ENCODE data around the gene MYOM1. TPM values are rescaled to one million over a fixed set of nuclear protein-coding genes. Genes with fewer than 3 reads are reported as not detected.

Gene MYOM1
- total and polyA plus RNA-seq, 2 donors (not counting 3 experiments of a cell fraction or from before 2014, with no cell fraction given), result 0.08 TPM; not detected in 1

GRCh38 chr18:3233004-3233403 lies 13.2 kb upstream of the MYOM1 start:
- Histone ChIP-seq H3K36me3 (ENCODE audit: control insufficient read depth in 2 of 2, extremely low read depth in 1 of 2, insufficient read depth in 2 of 2, low read length in 2 of 2) (no peaks in the 10 kb centered on the region), H3K4me1 (ENCODE audit: control insufficient read depth, extremely low read depth, insufficient read depth, low read length) (no peaks in the 10 kb centered on the region), H4K20me1 (replicated peaks; ENCODE audit: control insufficient read depth, extremely low read depth, insufficient read depth, low read length) (no peaks in the 10 kb centered on the region), H3K9me3 (replicated peaks; ENCODE audit: control insufficient read depth, insufficient read depth, low read length) (no peaks in the 10 kb centered on the region), H3K27ac (ENCODE audit: insufficient read depth, low read depth, low read length) (no peak overlapping the region), H3K79me2 (ENCODE audit: control insufficient read depth, insufficient read depth, low read length) (no peaks in the 10 kb centered on the region), H3K4me3 (replicated peaks in 1 of 3; ENCODE audit: insufficient read depth in 1 of 3, low read depth in 1 of 3, low read length in 3 of 3) (no peak overlapping the region), H2AFZ (ENCODE audit: low read depth, low read length) (no peak overlapping the region), H3K9me1 (replicated peaks; ENCODE audit: control insufficient read depth, extremely low read depth, insufficient read depth, low read length) (no peaks in the 10 kb centered on the region), H3K4me2 (ENCODE audit: insufficient read depth, low read length) (no peak overlapping the region), H3K9ac (replicated peaks; ENCODE audit: extremely low read depth, insufficient read depth, low read length) (no peak overlapping the region), H3K27me3 (ENCODE audit: control insufficient read depth in 2 of 2, insufficient read depth in 2 of 2, low read length in 2 of 2) (no peaks in the 10 kb centered on the region)
- BruUV-seq (replicated peaks), result no TSS peak
- no peak for FAIRE-seq
- no peak for DNase-seq (ENCODE audit: low read depth, low spot score)
- CTCF ChIA-PET, result no interaction called here
- dilution Hi-C loops (cut with MboI; ENCODE audit: extremely low pct_ligation_motif_present, low sequenced_read_pairs) (no loop called here), intact Hi-C loops (cut with micrococcal nuclease) (no loop called here)
- TF ChIP-seq EZH2 (IDR thresholded peaks at IDR 0.05; ENCODE audit: borderline replicate concordance, low read depth, low read length, severe bottlenecking) (no peak), MYC (IDR thresholded peaks at IDR 0.05; ENCODE audit: low read depth, low read length) (no peak), JUN (IDR thresholded peaks at IDR 0.05; ENCODE audit: borderline replicate concordance, insufficient read depth, insufficient read length, low read depth) (no peak), FOS (IDR thresholded peaks at IDR 0.05; ENCODE audit: borderline replicate concordance, insufficient read depth, low read length) (no peak)
- TF ChIP-seq, protein P1, sequence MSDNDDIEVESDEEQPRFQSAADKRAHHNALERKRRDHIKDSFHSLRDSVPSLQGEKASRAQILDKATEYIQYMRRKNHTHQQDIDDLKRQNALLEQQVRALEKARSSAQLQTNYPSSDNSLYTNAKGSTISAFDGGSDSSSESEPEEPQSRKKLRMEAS (IDR thresholded peaks at IDR 0.05; ENCODE audit: insufficient read depth, insufficient read length), result no peak
- POLR2A ChIA-PET, result no interaction called here

GRCh38 chr18:3230401-3231334 lies 10.9 kb upstream of the MYOM1 start:
- no peak overlapping the region for H3K4me2 ChIP-seq (ENCODE audit: insufficient read depth, low read length)
- dilution Hi-C loops (cut with MboI; ENCODE audit: extremely low pct_ligation_motif_present, low sequenced_read_pairs), result no loop called here
- H4K20me1 ChIP-seq (replicated peaks; ENCODE audit: control insufficient read depth, extremely low read depth, insufficient read depth, low read length), result no peaks in the 10 kb centered on the region
- intact Hi-C loops (cut with micrococcal nuclease), result no loop called here
- no peak overlapping the region for H2AFZ ChIP-seq (ENCODE audit: low read depth, low read length)
- H3K4me1 ChIP-seq (ENCODE audit: control insufficient read depth, extremely low read depth, insufficient read depth, low read length), result no peaks in the 10 kb centered on the region
- H3K27ac ChIP-seq (ENCODE audit: insufficient read depth, low read depth, low read length), result no peak overlapping the region
- no peaks in the 10 kb centered on the region for H3K9me1 ChIP-seq (replicated peaks; ENCODE audit: control insufficient read depth, extremely low read depth, insufficient read depth, low read length)
- ChIA-PET POLR2A (no interaction called here), CTCF (interaction anchor here (1.0 to 1.6 kb wide), 3 partner anchors 8 to 35 kb away, joined by 3 to 4 read pairs (median 4); no protein-coding TSS in a partner anchor)
- H3K4me3 ChIP-seq (replicated peaks in 1 of 3; ENCODE audit: insufficient read depth in 1 of 3, low read depth in 1 of 3, low read length in 3 of 3), result no peak overlapping the region
- H3K27me3 ChIP-seq (ENCODE audit: control insufficient read depth in 2 of 2, insufficient read depth in 2 of 2, low read length in 2 of 2), result no peaks in the 10 kb centered on the region
- BruUV-seq (replicated peaks), result no TSS peak
- no peaks in the 10 kb centered on the region for H3K79me2 ChIP-seq (ENCODE audit: control insufficient read depth, insufficient read depth, low read length)
- no peaks in the 10 kb centered on the region for H3K9me3 ChIP-seq (replicated peaks; ENCODE audit: control insufficient read depth, insufficient read depth, low read length)
- no peak overlapping the region for H3K9ac ChIP-seq (replicated peaks; ENCODE audit: extremely low read depth, insufficient read depth, low read length)
- DNase-seq (ENCODE audit: low read depth, low spot score) (no peak), FAIRE-seq (no peak)
- TF ChIP-seq, protein P1 (IDR thresholded peaks at IDR 0.05; ENCODE audit: insufficient read depth, insufficient read length), result no peak
- TF ChIP-seq FOS (IDR thresholded peaks at IDR 0.05; ENCODE audit: borderline replicate concordance, insufficient read depth, low read length) (no peak), POLR2AphosphoS5 (IDR thresholded peaks at IDR 0.05; ENCODE audit: insufficient read depth, low read depth, low read length) (no peak), MYC (IDR thresholded peaks at IDR 0.05; ENCODE audit: low read depth, low read length) (no peak), POLR2A (IDR thresholded peaks at IDR 0.05; ENCODE audit: low read depth, low read length) (no peak), JUN (IDR thresholded peaks at IDR 0.05; ENCODE audit: borderline replicate concordance, insufficient read depth, insufficient read length, low read depth) (no peak), GATA2 (IDR thresholded peaks at IDR 0.05; ENCODE audit: insufficient read depth, insufficient read length, low read depth, low read length) (no peak), EZH2 (IDR thresholded peaks at IDR 0.05; ENCODE audit: borderline replicate concordance, low read depth, low read length, severe bottlenecking) (no peak)
- TF ChIP-seq, protein P2, sequence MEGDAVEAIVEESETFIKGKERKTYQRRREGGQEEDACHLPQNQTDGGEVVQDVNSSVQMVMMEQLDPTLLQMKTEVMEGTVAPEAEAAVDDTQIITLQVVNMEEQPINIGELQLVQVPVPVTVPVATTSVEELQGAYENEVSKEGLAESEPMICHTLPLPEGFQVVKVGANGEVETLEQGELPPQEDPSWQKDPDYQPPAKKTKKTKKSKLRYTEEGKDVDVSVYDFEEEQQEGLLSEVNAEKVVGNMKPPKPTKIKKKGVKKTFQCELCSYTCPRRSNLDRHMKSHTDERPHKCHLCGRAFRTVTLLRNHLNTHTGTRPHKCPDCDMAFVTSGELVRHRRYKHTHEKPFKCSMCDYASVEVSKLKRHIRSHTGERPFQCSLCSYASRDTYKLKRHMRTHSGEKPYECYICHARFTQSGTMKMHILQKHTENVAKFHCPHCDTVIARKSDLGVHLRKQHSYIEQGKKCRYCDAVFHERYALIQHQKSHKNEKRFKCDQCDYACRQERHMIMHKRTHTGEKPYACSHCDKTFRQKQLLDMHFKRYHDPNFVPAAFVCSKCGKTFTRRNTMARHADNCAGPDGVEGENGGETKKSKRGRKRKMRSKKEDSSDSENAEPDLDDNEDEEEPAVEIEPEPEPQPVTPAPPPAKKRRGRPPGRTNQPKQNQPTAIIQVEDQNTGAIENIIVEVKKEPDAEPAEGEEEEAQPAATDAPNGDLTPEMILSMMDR (IDR thresholded peaks at IDR 0.05; ENCODE audit: extremely low read depth in 1 of 2, insufficient read depth in 1 of 2, low read depth in 1 of 2, low read length in 2 of 2), result no peak
- H3K36me3 ChIP-seq (ENCODE audit: control insufficient read depth in 2 of 2, extremely low read depth in 1 of 2, insufficient read depth in 2 of 2, low read length in 2 of 2), result no peaks in the 10 kb centered on the region
